GM12801 (cell line): Measurements from ENCODE around the gene TMX4.

Experiments
- TF ChIP-seq, protein P1 (sequence below): IDR thresholded peaks from one replicate; pipeline ENCODE4 v1.5.1; 2011; ENCODE audit warnings: control low read depth; ENCODE audit not compliant: insufficient read length; ENCODE audit errors: extremely low read depth

The TMX4 gene

DNA sequence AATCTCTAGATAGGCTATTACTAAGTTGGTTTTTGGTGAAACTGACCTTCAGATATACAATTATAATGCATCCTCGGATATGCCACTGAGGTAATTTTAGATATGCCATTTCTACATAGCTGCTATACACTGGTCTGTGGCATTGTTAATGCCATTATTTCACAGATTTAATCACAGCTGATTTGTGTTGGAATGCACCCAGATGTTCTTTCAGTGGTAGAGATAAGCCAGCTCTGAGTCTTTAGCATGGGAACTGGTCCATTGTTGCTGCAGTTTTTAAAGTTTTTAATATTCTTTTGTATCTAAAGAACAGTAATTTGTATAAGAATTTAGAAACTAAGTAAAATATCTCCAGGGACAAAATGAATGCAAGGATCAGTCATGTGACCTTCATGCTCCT, 6.8 kb downstream of the TMX4 start:
- TF ChIP-seq, protein P1, sequence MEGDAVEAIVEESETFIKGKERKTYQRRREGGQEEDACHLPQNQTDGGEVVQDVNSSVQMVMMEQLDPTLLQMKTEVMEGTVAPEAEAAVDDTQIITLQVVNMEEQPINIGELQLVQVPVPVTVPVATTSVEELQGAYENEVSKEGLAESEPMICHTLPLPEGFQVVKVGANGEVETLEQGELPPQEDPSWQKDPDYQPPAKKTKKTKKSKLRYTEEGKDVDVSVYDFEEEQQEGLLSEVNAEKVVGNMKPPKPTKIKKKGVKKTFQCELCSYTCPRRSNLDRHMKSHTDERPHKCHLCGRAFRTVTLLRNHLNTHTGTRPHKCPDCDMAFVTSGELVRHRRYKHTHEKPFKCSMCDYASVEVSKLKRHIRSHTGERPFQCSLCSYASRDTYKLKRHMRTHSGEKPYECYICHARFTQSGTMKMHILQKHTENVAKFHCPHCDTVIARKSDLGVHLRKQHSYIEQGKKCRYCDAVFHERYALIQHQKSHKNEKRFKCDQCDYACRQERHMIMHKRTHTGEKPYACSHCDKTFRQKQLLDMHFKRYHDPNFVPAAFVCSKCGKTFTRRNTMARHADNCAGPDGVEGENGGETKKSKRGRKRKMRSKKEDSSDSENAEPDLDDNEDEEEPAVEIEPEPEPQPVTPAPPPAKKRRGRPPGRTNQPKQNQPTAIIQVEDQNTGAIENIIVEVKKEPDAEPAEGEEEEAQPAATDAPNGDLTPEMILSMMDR = no peak

DNA sequence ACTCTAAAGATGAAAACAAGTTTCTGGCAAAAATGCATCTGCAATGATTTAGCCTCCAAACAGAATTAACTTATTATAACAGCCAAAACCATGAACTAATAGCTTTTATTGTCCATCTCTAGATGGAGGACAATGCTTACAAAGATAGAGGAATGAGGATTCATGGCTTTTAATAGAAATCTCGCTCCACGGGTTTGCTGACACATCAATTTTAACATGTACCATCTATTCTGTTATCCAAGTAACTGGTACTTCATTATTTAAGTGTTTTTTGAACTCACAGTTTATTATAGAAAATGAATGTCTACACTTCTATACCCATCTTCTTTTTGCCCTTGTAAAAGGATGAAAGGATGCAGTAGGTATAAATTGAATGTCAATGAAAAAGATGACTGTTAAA, 10.8 kb downstream of the TMX4 start:
- TF ChIP-seq, protein P1 = no peak

DNA sequence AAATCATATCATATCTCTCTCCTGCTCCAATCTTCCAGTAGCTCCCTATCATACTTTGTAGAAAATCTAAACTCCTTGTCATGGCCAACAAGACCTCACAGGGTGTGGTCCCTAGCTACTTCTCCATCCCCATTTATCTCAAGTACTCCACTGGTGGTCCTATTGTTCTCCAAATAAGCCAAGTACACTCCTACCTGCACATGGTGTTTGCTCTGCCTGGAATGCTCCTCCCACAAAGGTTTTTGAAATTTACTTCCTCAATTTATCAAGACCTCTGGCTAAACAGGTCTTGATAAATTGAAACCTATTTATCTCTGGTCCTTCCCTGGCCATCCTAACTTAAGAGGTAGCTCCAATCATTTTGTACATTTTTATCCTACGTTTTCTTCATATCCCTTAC, 12.1 kb downstream of the TMX4 start:
- TF ChIP-seq, protein P1 = no peak

DNA sequence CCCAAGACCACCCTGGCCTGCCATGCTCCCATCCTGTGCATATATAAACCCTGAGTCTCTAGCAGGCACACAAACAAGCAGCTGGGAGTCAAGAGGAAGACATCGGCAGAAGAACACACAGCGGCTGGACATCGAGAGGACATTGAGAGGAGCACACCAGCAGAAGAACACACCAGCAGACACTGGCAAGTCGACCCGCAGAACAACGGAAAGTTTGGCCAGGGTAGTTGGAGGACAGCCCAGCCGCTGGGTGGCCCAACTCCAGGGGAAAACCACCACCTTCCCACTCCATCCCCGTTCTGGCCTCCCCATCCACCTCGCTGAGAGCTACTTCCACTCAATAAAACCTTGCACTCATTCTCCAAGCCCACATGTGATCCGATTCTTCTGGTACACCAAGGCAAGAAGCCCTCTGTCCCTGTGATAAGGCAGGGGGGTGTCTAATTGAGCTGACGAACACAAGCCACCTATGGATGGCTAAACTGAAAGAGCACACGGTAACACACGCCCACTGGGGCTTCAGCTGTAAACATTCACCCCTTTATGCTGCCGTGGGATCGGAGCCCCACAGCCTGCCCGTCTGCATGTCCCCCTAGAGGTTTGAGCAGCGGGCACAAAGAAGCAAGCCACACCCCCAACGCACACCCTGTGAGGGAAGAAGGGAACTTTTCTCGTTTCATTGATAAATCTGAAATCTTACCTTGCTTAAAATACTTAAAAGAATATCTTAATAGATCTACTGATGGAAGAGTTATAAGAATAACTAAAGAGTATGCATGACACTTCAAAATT, 13.8 kb downstream of the TMX4 start:
- TF ChIP-seq, protein P1 = no peak

DNA sequence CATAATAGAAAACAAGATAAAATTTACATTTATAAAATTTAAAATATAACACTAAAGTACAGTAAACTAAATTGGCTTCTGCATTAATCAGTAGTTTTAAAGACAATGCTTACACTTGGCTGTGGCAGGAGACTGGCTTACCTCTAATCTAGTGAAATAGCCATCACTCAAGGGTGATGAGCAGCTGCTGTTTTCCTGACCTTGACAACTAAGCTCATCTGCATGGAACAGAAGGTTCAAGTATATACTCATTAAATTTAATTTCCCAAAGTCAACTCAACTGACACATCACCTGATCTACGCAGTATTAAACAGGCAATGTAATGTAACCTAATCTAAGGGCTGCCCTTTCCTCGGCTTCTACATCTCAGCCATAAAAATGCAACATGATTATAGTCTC, 14.5 kb downstream of the TMX4 start:
- TF ChIP-seq, protein P1 = no peak

DNA sequence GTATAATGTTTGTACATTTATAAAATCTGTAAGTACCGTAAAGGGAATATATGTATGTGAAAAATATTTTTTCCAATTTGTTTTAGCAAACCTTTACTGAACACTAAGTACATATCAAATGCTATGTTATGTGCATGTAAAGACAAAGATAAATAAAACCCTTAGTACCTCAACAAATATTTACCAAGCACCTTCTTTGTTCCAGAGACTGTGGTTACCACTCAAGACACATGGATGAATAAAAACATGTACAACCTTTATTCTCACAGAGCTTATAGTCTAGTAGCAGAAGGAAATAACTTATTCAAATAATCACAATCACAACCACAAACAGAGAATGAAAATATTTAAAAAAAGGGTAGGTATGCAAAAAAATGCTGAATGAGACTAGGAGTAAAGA, 17.5 kb downstream of the TMX4 start:
- TF ChIP-seq, protein P1 = no peak

DNA sequence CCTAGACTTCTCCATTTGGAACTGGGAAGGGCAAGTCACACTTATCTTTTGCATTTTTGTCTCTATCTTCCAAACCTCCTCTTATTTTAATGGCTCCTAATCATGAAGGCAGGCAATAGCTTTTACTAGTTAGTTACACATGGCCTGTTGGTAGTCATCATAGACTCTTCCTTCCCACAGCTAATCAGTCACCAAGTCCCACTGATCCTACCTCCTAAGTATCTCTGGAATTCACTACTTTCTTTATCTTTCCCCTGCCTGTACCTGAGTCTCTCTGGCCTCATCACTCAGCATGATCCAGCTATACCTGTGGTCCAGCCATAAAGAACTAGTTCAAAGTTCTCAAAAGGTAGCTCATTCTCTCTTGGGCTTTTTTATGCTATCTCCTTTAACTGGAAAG, 18.8 kb downstream of the TMX4 start:
- TF ChIP-seq, protein P1 = no peak

DNA sequence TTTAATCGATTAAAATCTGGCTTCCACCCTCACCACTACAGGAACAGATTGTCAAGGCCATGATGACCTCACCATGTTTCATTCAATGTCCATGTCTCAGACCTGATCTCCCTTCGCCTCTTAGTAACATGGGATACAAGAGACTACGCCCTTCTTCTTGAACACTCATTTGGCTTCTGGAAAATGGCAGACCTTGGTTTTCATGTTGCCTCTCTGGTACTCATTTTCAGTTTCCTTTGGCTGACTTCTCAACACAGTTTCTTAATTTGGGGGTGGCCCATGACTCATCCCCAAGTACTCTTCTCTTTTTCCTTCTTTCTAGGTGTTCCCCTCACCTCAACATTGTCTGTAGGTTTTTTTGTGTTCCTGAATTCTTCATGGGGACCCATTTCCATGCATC, 22.7 kb downstream of the TMX4 start:
- TF ChIP-seq, protein P1 = no peak
